Fibroblast of lung (primary cell): ENCODE measurements around the gene F2RL3. TPM values are rescaled to one million over a fixed set of nuclear protein-coding genes. Genes with fewer than 3 reads are reported as not detected.

Experiments
- DNase-seq, 2 donors: peaks; one replicate each; pipeline versions ENCODE4 v3.0.0 to v3.0.0-alpha.2; 2010; ENCODE audit warnings: low read depth in 2 of 2
- H2AFZ ChIP-seq: 2 replicates; pipeline ENCODE4 v1.5.1; 2012; ENCODE audit warnings: low read length, control low read depth, inconsistent platforms
- H3K27ac ChIP-seq: 2 replicates; pipeline ENCODE4 v1.5.1; 2011; ENCODE audit warnings: low read length, control low read depth; ENCODE audit not compliant: insufficient read depth
- H3K27me3 ChIP-seq: 2 replicates; pipeline ENCODE4 v1.5.1; 2011; ENCODE audit warnings: mild to moderate bottlenecking, low read length; ENCODE audit not compliant: control insufficient read depth, insufficient read depth
- H3K36me3 ChIP-seq: 2 replicates; pipeline ENCODE4 v1.5.1; 2011; ENCODE audit warnings: low read length; ENCODE audit not compliant: control insufficient read depth, insufficient read depth
- H3K4me1 ChIP-seq: 2 replicates; pipeline ENCODE4 v1.5.1; 2011; ENCODE audit warnings: low read length; ENCODE audit not compliant: control insufficient read depth, insufficient read depth; ENCODE audit errors: extremely low read depth
- H3K4me2 ChIP-seq: 2 replicates; pipeline ENCODE4 v1.5.1; 2011; ENCODE audit warnings: low read length, control low read depth; ENCODE audit not compliant: insufficient read depth; ENCODE audit errors: extremely low read depth
- H3K4me3 ChIP-seq, 4 experiments: fragments of 200-600 bp in 1 of 4; sonication (generic) in 1 of 4; replicated peaks in 1 of 4; 2 replicates each; pipeline ENCODE4 v1.5.1; 2011 to 2016; ENCODE audit warnings: low read length in 4 of 4, low read depth in 3 of 4, mild to moderate bottlenecking in 3 of 4, control low read depth in 2 of 4, inconsistent platforms in 1 of 4, mixed read lengths in 1 of 4; ENCODE audit not compliant: insufficient read depth in 1 of 4; ENCODE audit errors: control extremely low read depth in 1 of 4
- H3K79me2 ChIP-seq: 2 replicates; pipeline ENCODE4 v1.5.1; 2012; ENCODE audit warnings: mild to moderate bottlenecking, low read length, inconsistent platforms; ENCODE audit not compliant: control insufficient read depth, insufficient read depth
- H3K9ac ChIP-seq: 2 replicates; pipeline ENCODE4 v1.5.1; 2011; ENCODE audit warnings: mild to moderate bottlenecking, low read length, control low read depth; ENCODE audit not compliant: insufficient read depth
- H3K9me3 ChIP-seq: 2 replicates; pipeline ENCODE4 v1.5.1; 2012; ENCODE audit warnings: low read depth, low read length; ENCODE audit not compliant: control insufficient read depth, insufficient read depth
- H4K20me1 ChIP-seq: 2 replicates; pipeline ENCODE4 v1.5.1; 2011; ENCODE audit warnings: low read length; ENCODE audit not compliant: control insufficient read depth, insufficient read depth; ENCODE audit errors: extremely low read depth
- EZH2 ChIP-seq: IDR thresholded peaks from 2 replicates; pipeline ENCODE4 v1.5.1; 2012; ENCODE audit warnings: low read length, control low read depth, mild to moderate bottlenecking; ENCODE audit errors: missing control alignments
- polyA plus RNA-seq, 2 donors: library from polyadenylated mRNA; depleted of rRNA in 1 of 2; stranded (reverse) in 1 of 2; unstranded in 1 of 2; fragments of >200 nt; gene quantifications; 2 replicates each; pipeline ENCODE4 v1.2.1, GENCODE V29; 2011 to 2012; ENCODE audit warnings: missing spikeins in 1 of 2
- total RNA-seq: library from RNA; depleted of rRNA; stranded (reverse); fragments of >200 nt; gene quantifications from 2 replicates; pipeline ENCODE4 v1.2.1, GENCODE V29; 2014
- TF ChIP-seq, protein P1 (sequence below), 2 donors: IDR thresholded peaks in 1 of 2; conservative IDR thresholded peaks in 1 of 2; 1 replicate in 1 of 2; 2 replicates in 1 of 2; pipeline ENCODE4 v1.5.1; 2011 to 2012; ENCODE audit warnings: low read length in 2 of 2, control low read depth in 1 of 2, inconsistent platforms in 1 of 2, low read depth in 1 of 2, mild to moderate bottlenecking in 1 of 2

F2RL3 gene
- total and polyA plus RNA-seq, 2 donors (not counting 1 experiment from before 2014, with no cell fraction given) = under 0.01 to 0.01 TPM

- Histone ChIP-seq H4K20me1 (no peaks in the 10 kb centered on the region), H3K36me3 (peaks cover 33% of the 10 kb centered on the region), H3K9ac (no peak overlapping the region)
Measured at GRCh38 chr19:16847430-16847829, 41.4 kb upstream of the F2RL3 start.

GRCh38 chr19:16849168-16849567 lies 39.6 kb upstream of the F2RL3 start:
- H3K4me2 ChIP-seq = no peak overlapping the region
- H3K27ac ChIP-seq = no peak overlapping the region
- H3K9me3 ChIP-seq = no peaks in the 10 kb centered on the region
- peaks cover 27% of the 10 kb centered on the region for H3K36me3 ChIP-seq
- H3K9ac ChIP-seq = no peak overlapping the region
- no peak for TF ChIP-seq EZH2
- TF ChIP-seq, protein P1, sequence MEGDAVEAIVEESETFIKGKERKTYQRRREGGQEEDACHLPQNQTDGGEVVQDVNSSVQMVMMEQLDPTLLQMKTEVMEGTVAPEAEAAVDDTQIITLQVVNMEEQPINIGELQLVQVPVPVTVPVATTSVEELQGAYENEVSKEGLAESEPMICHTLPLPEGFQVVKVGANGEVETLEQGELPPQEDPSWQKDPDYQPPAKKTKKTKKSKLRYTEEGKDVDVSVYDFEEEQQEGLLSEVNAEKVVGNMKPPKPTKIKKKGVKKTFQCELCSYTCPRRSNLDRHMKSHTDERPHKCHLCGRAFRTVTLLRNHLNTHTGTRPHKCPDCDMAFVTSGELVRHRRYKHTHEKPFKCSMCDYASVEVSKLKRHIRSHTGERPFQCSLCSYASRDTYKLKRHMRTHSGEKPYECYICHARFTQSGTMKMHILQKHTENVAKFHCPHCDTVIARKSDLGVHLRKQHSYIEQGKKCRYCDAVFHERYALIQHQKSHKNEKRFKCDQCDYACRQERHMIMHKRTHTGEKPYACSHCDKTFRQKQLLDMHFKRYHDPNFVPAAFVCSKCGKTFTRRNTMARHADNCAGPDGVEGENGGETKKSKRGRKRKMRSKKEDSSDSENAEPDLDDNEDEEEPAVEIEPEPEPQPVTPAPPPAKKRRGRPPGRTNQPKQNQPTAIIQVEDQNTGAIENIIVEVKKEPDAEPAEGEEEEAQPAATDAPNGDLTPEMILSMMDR (conservative IDR thresholded peaks at IDR 0.05 in 1 of 2, IDR thresholded peaks at IDR 0.05 in 1 of 2; ENCODE audit: low read depth in 1 of 2, low read length in 2 of 2) = no peak
- no peaks in the 10 kb centered on the region for H3K27me3 ChIP-seq
- H3K79me2 ChIP-seq = no peaks in the 10 kb centered on the region
- H4K20me1 ChIP-seq = no peaks in the 10 kb centered on the region
- no peak overlapping the region for H3K4me3 ChIP-seq
- H2AFZ ChIP-seq = no peak overlapping the region
- peak in 1 of 2 donors; percentile 80 for DNase-seq
- peaks cover 8% of the 10 kb centered on the region for H3K4me1 ChIP-seq

More at GRCh38 chr19:16847430-16847829, 41.4 kb upstream of the F2RL3 start:
- peaks cover 8% of the 10 kb centered on the region for H3K4me1 ChIP-seq
- no peak overlapping the region for H3K27ac ChIP-seq
- H3K4me3 ChIP-seq = no peak overlapping the region
- no peaks in the 10 kb centered on the region for H3K79me2 ChIP-seq
- no peak for TF ChIP-seq EZH2
- TF ChIP-seq, protein P1 (conservative IDR thresholded peaks at IDR 0.05 in 1 of 2, IDR thresholded peaks at IDR 0.05 in 1 of 2; ENCODE audit: low read depth in 1 of 2, low read length in 2 of 2) = no peak
- H3K4me2 ChIP-seq = no peak overlapping the region
- no peaks in the 10 kb centered on the region for H3K9me3 ChIP-seq
- no peak overlapping the region for H2AFZ ChIP-seq
- no peak for DNase-seq
- no peaks in the 10 kb centered on the region for H3K27me3 ChIP-seq

DNA sequence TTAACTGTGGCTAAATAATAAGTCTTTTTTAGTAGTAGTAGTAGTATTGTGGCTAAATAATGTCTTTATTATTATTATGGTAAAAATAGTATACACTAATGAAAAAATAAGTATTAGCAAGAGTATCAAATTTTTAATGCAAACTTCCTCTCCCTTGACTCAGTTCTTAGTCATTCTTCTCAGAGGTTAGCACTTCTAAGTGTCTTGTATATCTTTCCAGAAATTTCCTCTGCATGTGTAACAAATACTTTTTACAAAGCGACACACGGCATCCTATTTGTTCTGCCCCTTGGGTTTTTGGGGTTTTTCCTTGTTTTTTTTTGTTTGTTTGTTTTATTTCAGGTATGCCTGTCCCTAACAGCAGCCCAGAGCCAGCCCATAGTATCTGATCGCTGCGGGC lies 38.7 kb upstream of the F2RL3 start:
- no peak for TF ChIP-seq EZH2
- TF ChIP-seq, protein P1 (conservative IDR thresholded peaks at IDR 0.05 in 1 of 2, IDR thresholded peaks at IDR 0.05 in 1 of 2; ENCODE audit: low read depth in 1 of 2, low read length in 2 of 2) = no peak
- DNase-seq = peak; percentile 51 to 60
- H3K27ac ChIP-seq = peak overlapping the region; percentile 44
- H4K20me1 ChIP-seq = no peaks in the 10 kb centered on the region
- no peak overlapping the region for H3K4me3 ChIP-seq
- no peaks in the 10 kb centered on the region for H3K27me3 ChIP-seq
- no peaks in the 10 kb centered on the region for H3K9me3 ChIP-seq
- H2AFZ ChIP-seq = no peak overlapping the region
- no peak overlapping the region for H3K9ac ChIP-seq
- H3K4me1 ChIP-seq = peaks cover 8% of the 10 kb centered on the region
- peaks cover 27% of the 10 kb centered on the region for H3K36me3 ChIP-seq
- H3K79me2 ChIP-seq = no peaks in the 10 kb centered on the region
- no peak overlapping the region for H3K4me2 ChIP-seq
